OCI-LY3 (cell line): ENCODE data around the gene JMY.

Experiments
- H2AFZ ChIP-seq: fragments of 200-600, 300-600 bp; shearing (Covaris generic); 2 replicates; pipeline ENCODE4 v1.6.0; 2014; ENCODE audit warnings: antibody characterized with exemption, low read depth, low read length
- H3K27ac ChIP-seq: fragments of 200-600, 300-600 bp; sonication (generic); 2 replicates; pipeline ENCODE4 v1.5.1; 2014; ENCODE audit warnings: mild to moderate bottlenecking, low read length, moderate library complexity, mixed read lengths
- H3K27me3 ChIP-seq: fragments of 200-600, 300-600 bp; sonication (generic); 2 replicates; pipeline ENCODE4 v1.6.1; 2014; ENCODE audit warnings: low read depth, low read length, mixed read lengths
- H3K36me3 ChIP-seq: fragments of 200-600, 300-600 bp; sonication (generic); replicated peaks from 2 replicates; pipeline ENCODE3; 2014; ENCODE audit warnings: low read depth, low read length, mixed read lengths
- H3K4me1 ChIP-seq: fragments of 300-600, 200-600 bp; sonication (generic); 2 replicates; pipeline ENCODE4 v1.6.1; 2014; ENCODE audit warnings: low read length, mixed read lengths
- H3K4me2 ChIP-seq: fragments of 200-600, 300-600 bp; sonication (generic); 2 replicates; pipeline ENCODE4 v1.6.1; 2014; ENCODE audit warnings: low read length, mixed read lengths
- H3K4me3 ChIP-seq: fragments of 300-600, 200-600 bp; sonication (generic); 2 replicates; pipeline ENCODE4 v1.5.1; 2014; ENCODE audit warnings: antibody characterized with exemption, mild to moderate bottlenecking, low read length, moderate library complexity
- H3K79me2 ChIP-seq: fragments of 300-600, 200-600 bp; shearing (Covaris generic); 2 replicates; pipeline ENCODE4 v1.6.1; 2014; ENCODE audit warnings: mild to moderate bottlenecking, low read length, mixed read lengths
- H3K9ac ChIP-seq: fragments of 300-600, 200-600 bp; shearing (Covaris generic); 2 replicates; pipeline ENCODE4 v1.6.0; 2014; ENCODE audit warnings: mild to moderate bottlenecking, low read length, moderate library complexity
- H3K9me3 ChIP-seq: fragments of 200-600, 300-600 bp; shearing (Covaris generic); 2 replicates; pipeline ENCODE4 v1.6.1; 2014; ENCODE audit warnings: low read length, mixed read lengths; ENCODE audit not compliant: insufficient read depth
- H4K20me1 ChIP-seq: fragments of 200-600, 300-600 bp; sonication (generic); 2 replicates; pipeline ENCODE4 v1.6.1; 2016; ENCODE audit warnings: low read length, mixed read lengths; ENCODE audit not compliant: insufficient read depth
- EZH2phosphoT487 ChIP-seq: fragments of 200-600 bp; shearing (Covaris generic); IDR thresholded peaks from 2 replicates; pipeline ENCODE4 v1.6.1; 2018; ENCODE audit warnings: antibody characterized with exemption, mixed run types, low read depth
- TF ChIP-seq, protein P1 (sequence below): fragments of 200-600, 300-600 bp; sonication (generic); IDR thresholded peaks from 2 replicates; pipeline ENCODE4 v1.5.1; 2014; ENCODE audit warnings: antibody characterized with exemption, low read length, low read depth

The JMY gene

GRCh38 chr5:79318935-79319614, 83.1 kb downstream of the JMY start:
- no peak overlapping the region for H2AFZ ChIP-seq
- no peaks in the 10 kb centered on the region for H3K79me2 ChIP-seq
- no peaks in the 10 kb centered on the region for H3K27me3 ChIP-seq
- H3K36me3 ChIP-seq: no peaks in the 10 kb centered on the region
- no peak overlapping the region for H3K4me3 ChIP-seq
- no peaks in the 10 kb centered on the region for H3K9me3 ChIP-seq
- H3K4me1 ChIP-seq: no peaks in the 10 kb centered on the region
- no peak overlapping the region for H3K9ac ChIP-seq
- H3K27ac ChIP-seq: no peak overlapping the region
- TF ChIP-seq, protein P1, sequence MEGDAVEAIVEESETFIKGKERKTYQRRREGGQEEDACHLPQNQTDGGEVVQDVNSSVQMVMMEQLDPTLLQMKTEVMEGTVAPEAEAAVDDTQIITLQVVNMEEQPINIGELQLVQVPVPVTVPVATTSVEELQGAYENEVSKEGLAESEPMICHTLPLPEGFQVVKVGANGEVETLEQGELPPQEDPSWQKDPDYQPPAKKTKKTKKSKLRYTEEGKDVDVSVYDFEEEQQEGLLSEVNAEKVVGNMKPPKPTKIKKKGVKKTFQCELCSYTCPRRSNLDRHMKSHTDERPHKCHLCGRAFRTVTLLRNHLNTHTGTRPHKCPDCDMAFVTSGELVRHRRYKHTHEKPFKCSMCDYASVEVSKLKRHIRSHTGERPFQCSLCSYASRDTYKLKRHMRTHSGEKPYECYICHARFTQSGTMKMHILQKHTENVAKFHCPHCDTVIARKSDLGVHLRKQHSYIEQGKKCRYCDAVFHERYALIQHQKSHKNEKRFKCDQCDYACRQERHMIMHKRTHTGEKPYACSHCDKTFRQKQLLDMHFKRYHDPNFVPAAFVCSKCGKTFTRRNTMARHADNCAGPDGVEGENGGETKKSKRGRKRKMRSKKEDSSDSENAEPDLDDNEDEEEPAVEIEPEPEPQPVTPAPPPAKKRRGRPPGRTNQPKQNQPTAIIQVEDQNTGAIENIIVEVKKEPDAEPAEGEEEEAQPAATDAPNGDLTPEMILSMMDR: no peak
- no peak for TF ChIP-seq EZH2phosphoT487
- H3K4me2 ChIP-seq: no peak overlapping the region
- no peaks in the 10 kb centered on the region for H4K20me1 ChIP-seq

- Histone ChIP-seq H3K36me3 (no peaks in the 10 kb centered on the region), H3K9me3 (no peaks in the 10 kb centered on the region), H3K4me2 (no peak overlapping the region), H3K27ac (no peak overlapping the region), H3K4me3 (no peak overlapping the region), H3K27me3 (no peaks in the 10 kb centered on the region), H3K4me1 (no peaks in the 10 kb centered on the region), H4K20me1 (no peaks in the 10 kb centered on the region), H3K79me2 (no peaks in the 10 kb centered on the region), H2AFZ (no peak overlapping the region), H3K9ac (no peak overlapping the region)
- TF ChIP-seq, protein P1: no peak
- no peak for TF ChIP-seq EZH2phosphoT487
These were observed 93.5 kb downstream of the JMY start for GRCh38 chr5:79329453-79329852.

DNA sequence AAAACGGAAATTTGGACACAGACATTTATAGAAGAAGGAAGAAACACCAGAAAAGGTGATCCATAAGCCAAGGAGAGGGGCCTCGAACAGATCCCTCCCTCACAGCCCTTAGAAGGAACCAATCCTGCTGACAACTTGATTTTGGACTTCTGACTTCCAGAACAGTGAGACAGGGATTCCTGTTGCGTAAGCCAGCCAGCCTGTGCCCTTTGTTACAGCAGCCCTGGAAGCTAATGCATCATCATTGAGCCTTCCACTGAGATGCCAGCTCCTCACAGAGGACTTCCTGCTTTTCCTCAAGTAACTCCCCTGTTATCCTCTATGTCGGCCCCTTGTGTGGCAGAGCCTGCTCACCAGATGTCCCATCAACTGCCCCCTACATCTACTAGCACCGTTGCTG, 94.1 kb downstream of the JMY start:
- Histone ChIP-seq H3K9me3 (no peaks in the 10 kb centered on the region), H3K9ac (no peak overlapping the region), H2AFZ (no peak overlapping the region), H3K27me3 (no peaks in the 10 kb centered on the region), H3K4me3 (no peak overlapping the region), H4K20me1 (no peaks in the 10 kb centered on the region), H3K4me2 (no peak overlapping the region), H3K36me3 (no peaks in the 10 kb centered on the region), H3K79me2 (no peaks in the 10 kb centered on the region), H3K4me1 (no peaks in the 10 kb centered on the region), H3K27ac (no peak overlapping the region)
- TF ChIP-seq, protein P1: no peak
- TF ChIP-seq EZH2phosphoT487: no peak

GRCh38 chr5:79333852-79334557, 98.1 kb downstream of the JMY start:
- TF ChIP-seq EZH2phosphoT487: no peak
- TF ChIP-seq, protein P1: no peak
- Histone ChIP-seq H4K20me1 (no peaks in the 10 kb centered on the region), H3K4me3 (no peak overlapping the region), H3K9ac (no peak overlapping the region), H2AFZ (no peak overlapping the region), H3K9me3 (no peaks in the 10 kb centered on the region), H3K36me3 (no peaks in the 10 kb centered on the region), H3K79me2 (no peaks in the 10 kb centered on the region), H3K4me1 (no peaks in the 10 kb centered on the region), H3K4me2 (no peak overlapping the region), H3K27ac (no peak overlapping the region), H3K27me3 (no peaks in the 10 kb centered on the region)
